Mammary epithelial cell (primary cell): Measurements from ENCODE around the gene DCHS1.

Source experiments
- EZH2 ChIP-seq: IDR thresholded peaks from 2 replicates; pipeline ENCODE4 v1.6.1; 2012; ENCODE audit warnings: low read length, inconsistent platforms, borderline replicate concordance
- TF ChIP-seq, protein P1 (sequence below), 2 donors: IDR thresholded peaks in 1 of 2; conservative IDR thresholded peaks in 1 of 2; 2 replicates each; pipeline ENCODE4 v1.5.1; 2011 to 2012; ENCODE audit warnings: inconsistent platforms in 2 of 2, low read length in 2 of 2, mild to moderate bottlenecking in 2 of 2, control low read depth in 1 of 2, low read depth in 1 of 2; ENCODE audit not compliant: insufficient read depth in 1 of 2; ENCODE audit errors: extremely low read depth in 1 of 2

- TF ChIP-seq, protein P1, sequence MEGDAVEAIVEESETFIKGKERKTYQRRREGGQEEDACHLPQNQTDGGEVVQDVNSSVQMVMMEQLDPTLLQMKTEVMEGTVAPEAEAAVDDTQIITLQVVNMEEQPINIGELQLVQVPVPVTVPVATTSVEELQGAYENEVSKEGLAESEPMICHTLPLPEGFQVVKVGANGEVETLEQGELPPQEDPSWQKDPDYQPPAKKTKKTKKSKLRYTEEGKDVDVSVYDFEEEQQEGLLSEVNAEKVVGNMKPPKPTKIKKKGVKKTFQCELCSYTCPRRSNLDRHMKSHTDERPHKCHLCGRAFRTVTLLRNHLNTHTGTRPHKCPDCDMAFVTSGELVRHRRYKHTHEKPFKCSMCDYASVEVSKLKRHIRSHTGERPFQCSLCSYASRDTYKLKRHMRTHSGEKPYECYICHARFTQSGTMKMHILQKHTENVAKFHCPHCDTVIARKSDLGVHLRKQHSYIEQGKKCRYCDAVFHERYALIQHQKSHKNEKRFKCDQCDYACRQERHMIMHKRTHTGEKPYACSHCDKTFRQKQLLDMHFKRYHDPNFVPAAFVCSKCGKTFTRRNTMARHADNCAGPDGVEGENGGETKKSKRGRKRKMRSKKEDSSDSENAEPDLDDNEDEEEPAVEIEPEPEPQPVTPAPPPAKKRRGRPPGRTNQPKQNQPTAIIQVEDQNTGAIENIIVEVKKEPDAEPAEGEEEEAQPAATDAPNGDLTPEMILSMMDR (conservative IDR thresholded peaks at IDR 0.05 in 1 of 2, IDR thresholded peaks at IDR 0.05 in 1 of 2; ENCODE audit: extremely low read depth in 1 of 2, insufficient read depth in 1 of 2, low read depth in 1 of 2, low read length in 2 of 2): no peak
- no peak for TF ChIP-seq EZH2
Measured at GRCh38 chr11:6681505-6681904, 25.9 kb upstream of the DCHS1 start.
